HepG2 (cell line): ENCODE data around the gene PELO. TPM values are rescaled to one million over a fixed set of nuclear protein-coding genes. Genes with fewer than 3 reads are reported as not detected.

Experiments
- DMTF1 ChIP-seq: sonication (generic); formaldehyde crosslinking; IDR thresholded peaks from 2 replicates; pipeline ENCODE4 v1.4.0; 2020; ENCODE audit warnings: mild to moderate bottlenecking, missing genetic modification reagents
- EEA1 ChIP-seq: sonication (generic); formaldehyde crosslinking; IDR thresholded peaks from 2 replicates; pipeline ENCODE4 v1.5.1; 2020; ENCODE audit warnings: mild to moderate bottlenecking, missing genetic modification reagents, borderline replicate concordance
- FOXM1 ChIP-seq: sonication (generic); formaldehyde crosslinking; IDR thresholded peaks from 2 replicates; pipeline ENCODE4 v1.5.0; 2020; ENCODE audit warnings: missing genetic modification reagents
- KDM3A ChIP-seq: IDR thresholded peaks from 2 replicates; pipeline ENCODE4 v1.6.1; 2018; ENCODE audit warnings: low read depth, missing compliant biosample characterization
- PBX2 ChIP-seq: IDR thresholded peaks from 2 replicates; pipeline ENCODE4 v1.6.1; 2016; ENCODE audit warnings: control low read depth
- RFXANK ChIP-seq: IDR thresholded peaks from 2 replicates; pipeline ENCODE4 v1.6.1; 2016
- TRAFD1 ChIP-seq: sonication (generic); formaldehyde crosslinking; IDR thresholded peaks from 2 replicates; pipeline ENCODE4 v1.5.1; 2020; ENCODE audit warnings: missing genetic modification reagents, mild to moderate bottlenecking, borderline replicate concordance
- ZFP82 ChIP-seq: sonication (generic); formaldehyde crosslinking; IDR thresholded peaks from 2 replicates; pipeline ENCODE4 v1.5.1; 2020; ENCODE audit warnings: mild to moderate bottlenecking, missing genetic modification reagents, borderline replicate concordance
- ZHX1 ChIP-seq: sonication (generic); formaldehyde crosslinking; IDR thresholded peaks from 2 replicates; pipeline ENCODE4 v1.8.1; 2022; ENCODE audit warnings: low read depth, mild to moderate bottlenecking, missing genetic modification reagents
- polyA plus RNA-seq, 8 experiments: library from polyadenylated mRNA; depleted of rRNA in 3 of 8; stranded (reverse) in 7 of 8; unstranded in 1 of 8; fragments of >200 nt; fragmentation: Illumina TruSeq in 4 of 8; extraction: Trizol in 4 of 8; gene quantifications; 2 replicates each; pipeline versions ENCODE4 v1.2.1 to v1.2.3, GENCODE V29; 2011 to 2016; ENCODE audit warnings: low read depth in 4 of 8, missing spikeins in 1 of 8, mixed read lengths in 1 of 8; ENCODE audit not compliant: insufficient read depth in 1 of 8
- total RNA-seq, 5 experiments: library from RNA; depleted of rRNA; stranded (reverse); fragments of >200 nt; fragmentation: Illumina TruSeq; extraction: Trizol; gene quantifications; 2 replicates each; pipeline ENCODE4 v1.2.3, GENCODE V29; 2016; ENCODE audit warnings: low read depth in 1 of 5

Gene PELO
- total and polyA plus RNA-seq, 2 of the 13 experiments (the other 11 are each of a cell fraction or from before 2014, with no cell fraction given), result 19.0 to 23.9 TPM

GRCh38 chr5:52802272-52802973 is 14.7 kb downstream of the PELO start (continued):
- no peak for TF ChIP-seq ZHX1 (CRISPR knock-in tag)
- TF ChIP-seq TRAFD1 (CRISPR knock-in tag), result no peak
- TF ChIP-seq DMTF1, result no peak
- no peak for TF ChIP-seq ZFP82 (CRISPR knock-in tag)
- TF ChIP-seq EEA1, result no peak
- TF ChIP-seq PBX2, result no peak
- TF ChIP-seq KDM3A (CRISPR knock-in tag), result no peak
- no peak for TF ChIP-seq RFXANK
- no peak for TF ChIP-seq FOXM1
